PC-9 (cell line): ENCODE measurements around the gene HELZ. TPM values are rescaled to one million over a fixed set of nuclear protein-coding genes. Genes with fewer than 3 reads are reported as not detected.
"Not testable (repeated sequence)": the region's sequence is repeated elsewhere in the genome, so short reads cannot be mapped to it uniquely, and the experiment has no call there.

Experiments
- BruUV-seq: library from RNA; stranded (reverse); fragments of 400-500 nt; replicated peaks from 2 replicates; lab custom pipeline; 2021; lab: Mats Ljungman, UMichigan
- CTCF ChIA-PET: fragments of 300-600 bp; sonication (Branson Sonifier 250); formaldehyde crosslinking; loops from one replicate; lab custom pipeline; 2022; ENCODE audit warnings: antibody characterized with exemption; lab: Charles Lee
- POLR2A ChIA-PET: fragments of 300-600 bp; sonication (Branson Sonifier 250); formaldehyde crosslinking; loops from one replicate; lab custom pipeline; 2022; ENCODE audit warnings: antibody characterized with exemption; ENCODE audit not compliant: unreplicated experiment; lab: Charles Lee
- DNase-seq, 2 experiments: peaks; one replicate each; pipeline versions ENCODE4 v3.0.0 to v3.0.0-alpha.2; 2015 to 2022; ENCODE audit warnings: mixed read lengths in 1 of 2
- H2AFZ ChIP-seq: fragments of 200-600 bp; sonication (generic); 2 replicates; pipeline ENCODE4 v1.8.1; 2017; ENCODE audit warnings: antibody characterized with exemption
- H3F3A ChIP-seq: fragments of 200-600 bp; sonication (generic); 2 replicates; pipeline ENCODE4 v1.8.1; 2017; ENCODE audit warnings: antibody characterized with exemption, mild to moderate bottlenecking, low read depth; ENCODE audit not compliant: insufficient read depth
- H3K27ac ChIP-seq: fragments of 200-600 bp; sonication (generic); 2 replicates; pipeline ENCODE4 v1.6.1; 2016; ENCODE audit warnings: mixed run types
- H3K27me3 ChIP-seq: fragments of 200-600 bp; sonication (generic); 2 replicates; pipeline ENCODE4 v1.6.1; 2016; ENCODE audit warnings: low read depth, mixed run types; ENCODE audit not compliant: insufficient read depth
- H3K36me3 ChIP-seq: fragments of 200-600 bp; sonication (generic); 2 replicates; pipeline ENCODE4 v1.6.1; 2016; ENCODE audit warnings: low read depth, mixed run types
- H3K4me1 ChIP-seq: fragments of 200-600 bp; sonication (generic); replicated peaks from 2 replicates; pipeline ENCODE4 v1.6.1; 2016; ENCODE audit warnings: mixed run types; ENCODE audit not compliant: insufficient read depth
- H3K4me2 ChIP-seq: fragments of 200-600 bp; sonication (generic); 2 replicates; pipeline ENCODE4 v1.6.1; 2017; ENCODE audit warnings: mixed run types
- H3K4me3 ChIP-seq: fragments of 200-600 bp; sonication (generic); 2 replicates; pipeline ENCODE4 v1.6.1; 2016; ENCODE audit warnings: mixed run types
- H3K79me2 ChIP-seq: fragments of 200-600 bp; sonication (generic); 2 replicates; pipeline ENCODE4 v1.6.1; 2017; ENCODE audit warnings: low read depth, mixed run types
- H3K9me2 ChIP-seq: fragments of 200-600 bp; sonication (generic); 2 replicates; pipeline ENCODE4 v1.8.1; 2017; ENCODE audit warnings: mild to moderate bottlenecking; ENCODE audit not compliant: insufficient read depth
- H3K9me3 ChIP-seq: fragments of 200-600 bp; sonication (generic); 2 replicates; pipeline ENCODE4 v1.8.1; 2016; ENCODE audit warnings: low read depth; ENCODE audit not compliant: insufficient read depth
- H4K20me1 ChIP-seq: fragments of 200-600 bp; sonication (generic); 2 replicates; pipeline ENCODE4 v1.8.1; 2017; ENCODE audit not compliant: insufficient read depth
- CTCF ChIP-seq: fragments of 200-600 bp; sonication (generic); conservative IDR thresholded peaks from 2 replicates; pipeline ENCODE4 v1.6.1; 2017; ENCODE audit warnings: mixed run types, antibody characterized with exemption, mild to moderate bottlenecking, moderate library complexity
- EZH2 ChIP-seq: fragments of 200-600 bp; sonication (generic); IDR thresholded peaks from 2 replicates; pipeline ENCODE4 v1.8.0; 2017; ENCODE audit warnings: antibody characterized with exemption, low read depth
- intact Hi-C: fragments of 100-400 bp; cut with micrococcal nuclease; formaldehyde crosslinking; loops from one replicate; pipeline ENCODE4 v1.10.0; 2022; ENCODE audit not compliant: unreplicated experiment
- total RNA-seq: library from RNA; stranded (reverse); gene quantifications from 2 replicates; pipeline ENCODE4 v1.2.3, GENCODE V29; 2021

Gene HELZ
- total RNA-seq, 1 experiment from 2014 or later: 38.0 TPM

GRCh38 chr17:67273900-67274299, 28.9 kb upstream of the HELZ start:
- no peaks in the 10 kb centered on the region for H3K4me1 ChIP-seq
- H4K20me1 ChIP-seq: no peaks in the 10 kb centered on the region
- H3K9me3 ChIP-seq: no peaks in the 10 kb centered on the region
- intact Hi-C loops: loop anchor here (10.0 kb wide), 1 partner anchor 331 kb away; no protein-coding TSS in a partner anchor
- no peak overlapping the region for H3K4me3 ChIP-seq
- no TSS peak for BruUV-seq
- TF ChIP-seq CTCF: no peak
- TF ChIP-seq EZH2: no peak
- H3K9me2 ChIP-seq: no peaks in the 10 kb centered on the region
- no peak overlapping the region for H2AFZ ChIP-seq
- POLR2A ChIA-PET: no interaction called here
- DNase-seq: no peak
- no peak overlapping the region for H3K27ac ChIP-seq
- no peaks in the 10 kb centered on the region for H3K79me2 ChIP-seq
- no peaks in the 10 kb centered on the region for H3F3A ChIP-seq
- H3K4me2 ChIP-seq: no peak overlapping the region
- H3K27me3 ChIP-seq: no peaks in the 10 kb centered on the region
- CTCF ChIA-PET: interaction anchor here (0.5 to 0.6 kb wide), 2 partner anchors 47 to 49 kb away, joined by 6 to 7 read pairs; no protein-coding TSS in a partner anchor
- no peaks in the 10 kb centered on the region for H3K36me3 ChIP-seq

- Histone ChIP-seq H2AFZ (no peak overlapping the region), H3K9me2 (no peaks in the 10 kb centered on the region), H3F3A (no peaks in the 10 kb centered on the region), H3K79me2 (no peaks in the 10 kb centered on the region), H3K4me2 (no peak overlapping the region), H4K20me1 (no peaks in the 10 kb centered on the region), H3K27ac (no peak overlapping the region), H3K27me3 (no peaks in the 10 kb centered on the region), H3K4me3 (no peak overlapping the region), H3K4me1 (no peaks in the 10 kb centered on the region), H3K36me3 (no peaks in the 10 kb centered on the region), H3K9me3 (no peaks in the 10 kb centered on the region)
- DNase-seq: no peak
- POLR2A ChIA-PET: interaction anchor here (0.7 kb wide), 1 partner anchor 445 kb away, joined by 3 read pairs; no protein-coding TSS in a partner anchor
- no TSS peak for BruUV-seq
- CTCF ChIA-PET: interaction anchor here (0.6 to 0.7 kb wide), 4 partner anchors 38 to 321 kb away, joined by 4 to 13 read pairs (median 8); no protein-coding TSS in a partner anchor
- TF ChIP-seq EZH2 (no peak), CTCF (peak; percentile 44; the same call in 1 of the 2 replicates)
- intact Hi-C loops: loop anchor here (10.0 kb wide), 1 partner anchor 332 kb away; no protein-coding TSS in a partner anchor
These were observed 27.5 kb upstream of the HELZ start for GRCh38 chr17:67272312-67273047.

DNA sequence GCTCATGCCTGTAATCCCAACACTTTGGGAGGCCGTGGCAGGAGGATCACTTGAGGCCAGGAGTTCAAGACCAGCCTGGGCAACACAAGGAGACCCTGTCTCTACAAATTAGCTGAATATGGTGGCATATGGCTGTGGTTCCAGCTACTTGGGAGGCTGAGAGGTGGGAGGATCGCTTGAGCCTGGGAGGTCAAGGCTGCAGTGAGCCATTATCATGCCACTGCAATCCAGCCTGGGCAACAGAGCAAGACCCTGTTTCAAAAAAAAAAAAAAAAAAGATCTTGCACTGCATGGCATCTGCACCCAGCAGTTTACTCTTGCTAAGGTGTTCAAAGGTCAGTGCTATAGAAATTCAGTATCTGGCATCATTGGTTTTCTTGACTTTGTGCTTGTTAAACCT, 26.2 kb upstream of the HELZ start:
- DNase-seq, H3F3A ChIP-seq, H3K4me2 ChIP-seq, H3K27me3 ChIP-seq, H4K20me1 ChIP-seq, H3K4me3 ChIP-seq, H2AFZ ChIP-seq, H3K9me2 ChIP-seq, H3K4me1 ChIP-seq, H3K36me3 ChIP-seq, BruUV-seq, H3K27ac ChIP-seq, H3K79me2 ChIP-seq, POLR2A ChIA-PET, H3K9me3 ChIP-seq: not testable (repeated sequence)
- CTCF ChIA-PET: interaction anchor here (0.7 kb wide), 1 partner anchor 495 kb away, joined by 7 read pairs; no protein-coding TSS in a partner anchor
- intact Hi-C loops: loop anchor here (10.0 kb wide), 1 partner anchor 334 kb away; no protein-coding TSS in a partner anchor
